ENCODE data around the gene KIAA1191.
A peak's percentile ranks its signal among the peaks of the same experiment; 100 is the strongest.

The KIAA1191 gene

GRCh38 chr5:176389135-176390123 is 27.9 kb upstream of the KIAA1191 start:
- DNase-seq: no peak

- DNase-seq: peak; percentile 100
Measured at GRCh38 chr5:176388444-176389134, 27.0 kb upstream of the KIAA1191 start, which contains the start of the genes HIGD2A and NOP16. Gene HIGD2A, plus strand, starts transcription at chr5:176388751. Its CDS starts 69 bp downstream, at chr5:176388820. Gene NOP16, minus strand, starts transcription at chr5:176388598. Its CDS starts 59 bp downstream, at chr5:176388539.

GRCh38 chr5:176388003-176388443 is 26.5 kb upstream of the KIAA1191 start:
- DNase-seq: peak in 1 of 2 experiments; percentile 15

- no peak for DNase-seq
Measured at GRCh38 chr5:176387384-176387925, 25.9 kb upstream of the KIAA1191 start.

GRCh38 chr5:176386491-176386890 is 24.9 kb upstream of the KIAA1191 start:
- DNase-seq: no peak

- DNase-seq: no peak
Measured at GRCh38 chr5:176384991-176385390, 23.4 kb upstream of the KIAA1191 start.

- DNase-seq: no peak
Measured at GRCh38 chr5:176384366-176384930, 22.9 kb upstream of the KIAA1191 start.

- no peak for DNase-seq
Measured at GRCh38 chr5:176383961-176384360, 22.4 kb upstream of the KIAA1191 start.

- no peak for DNase-seq
Measured at GRCh38 chr5:176383248-176383905, 21.8 kb upstream of the KIAA1191 start.

- DNase-seq: no peak
Measured at GRCh38 chr5:176382721-176383120, 21.2 kb upstream of the KIAA1191 start.

GRCh38 chr5:176381979-176382378 is 20.4 kb upstream of the KIAA1191 start:
- DNase-seq: no peak

- no peak for DNase-seq
Measured at GRCh38 chr5:176381423-176381822, 19.9 kb upstream of the KIAA1191 start.

GRCh38 chr5:176379881-176380280 is 18.3 kb upstream of the KIAA1191 start:
- DNase-seq: no peak

- DNase-seq: no peak
Measured at GRCh38 chr5:176373100-176373818, 11.7 kb upstream of the KIAA1191 start.

- no peak for DNase-seq
Measured at GRCh38 chr5:176371621-176372539, 10.3 kb upstream of the KIAA1191 start.

- DNase-seq: no peak
Measured at GRCh38 chr5:176369934-176370711, 8.6 kb upstream of the KIAA1191 start.

GRCh38 chr5:176368726-176369125 is 7.2 kb upstream of the KIAA1191 start:
- DNase-seq: no peak

- DNase-seq: no peak
Measured at GRCh38 chr5:176366232-176366894, 4.8 kb upstream of the KIAA1191 start.
